NCI-H226 (cell line): ENCODE results near the gene STMN1.

Source experiments
- DNase-seq: peaks from one replicate; pipeline ENCODE4 v3.0.0-alpha.2; 2015

STMN1 gene

GRCh38 chr1:25918615-25919014, 12.4 kb upstream of the STMN1 start:
- no peak for DNase-seq

GRCh38 chr1:25917996-25918395, 11.8 kb upstream of the STMN1 start:
- no peak for DNase-seq

- DNase-seq: no peak
Observed at GRCh38 chr1:25916460-25916859, 10.2 kb upstream of the STMN1 start.

GRCh38 chr1:25914074-25914995, 8.1 kb upstream of the STMN1 start:
- DNase-seq: peak; percentile 58

- no peak for DNase-seq
Observed at GRCh38 chr1:25913206-25913605, 7.0 kb upstream of the STMN1 start.

- DNase-seq: peak; percentile 69
Observed at GRCh38 chr1:25912076-25912831, 6.0 kb upstream of the STMN1 start.

GRCh38 chr1:25911162-25911561, 4.9 kb upstream of the STMN1 start:
- DNase-seq: peak; percentile 33

- DNase-seq: no peak
Observed at GRCh38 chr1:25909040-25909439, 2.8 kb upstream of the STMN1 start.

- DNase-seq: no peak
Observed at GRCh38 chr1:25908161-25908560, 1.9 kb upstream of the STMN1 start.

- no peak for DNase-seq
Observed at GRCh38 chr1:25907601-25908000, 1.4 kb upstream of the STMN1 start.

GRCh38 chr1:25906644-25907300, 553 bp upstream of the STMN1 start:
- DNase-seq: no peak

- DNase-seq: peak; percentile 69
Observed at GRCh38 chr1:25904943-25905679, 1.1 kb downstream of the STMN1 start.

GRCh38 chr1:25903986-25904385, 2.2 kb downstream of the STMN1 start:
- DNase-seq: no peak

- DNase-seq: no peak
Observed at GRCh38 chr1:25902462-25902861, 3.8 kb downstream of the STMN1 start.

GRCh38 chr1:25900219-25900618, 6.0 kb downstream of the STMN1 start:
- DNase-seq: no peak

- DNase-seq: no peak
Observed at GRCh38 chr1:25899792-25900191, 6.4 kb downstream of the STMN1 start.

- DNase-seq: no peak
Observed at GRCh38 chr1:25898223-25899015, 7.8 kb downstream of the STMN1 start.

- DNase-seq: no peak
Observed at GRCh38 chr1:25897754-25898153, 8.5 kb downstream of the STMN1 start.

- peak; percentile 38 for DNase-seq
Observed at GRCh38 chr1:25896266-25896665, 10.0 kb downstream of the STMN1 start.

- DNase-seq: peak; percentile 48
Observed at GRCh38 chr1:25895365-25895990, 10.7 kb downstream of the STMN1 start.

- no peak for DNase-seq
Observed at GRCh38 chr1:25893116-25893515, 13.1 kb downstream of the STMN1 start.
